OCI-LY7 (cell line): ENCODE measurements around the gene EYA3. TPM values are rescaled to one million over a fixed set of nuclear protein-coding genes. Genes with fewer than 3 reads are reported as not detected.

Experiments used
- BruUV-seq: library from RNA; stranded (reverse); fragments of 400-500 nt; replicated peaks from 2 replicates; lab custom pipeline; 2021; lab: Mats Ljungman, UMichigan
- CTCF ChIA-PET: fragments of 300-600 bp; sonication (Branson Sonifier 250); formaldehyde crosslinking; loops from one replicate; lab custom pipeline; 2022; ENCODE audit warnings: antibody characterized with exemption; ENCODE audit not compliant: unreplicated experiment; lab: Charles Lee
- POLR2A ChIA-PET: fragments of 300-600 bp; sonication (Branson Sonifier 250); formaldehyde crosslinking; loops from one replicate; lab custom pipeline; 2022; ENCODE audit warnings: antibody characterized with exemption; lab: Charles Lee
- DNase-seq: peaks from one replicate; pipeline ENCODE4 v3.0.0-alpha.2; 2015; ENCODE audit warnings: low spot score
- H2AFZ ChIP-seq: fragments of 200-600 bp; sonication (generic), shearing (Covaris generic); 2 replicates; pipeline ENCODE4 v1.6.1; 2014; ENCODE audit warnings: mild to moderate bottlenecking, antibody characterized with exemption, low read length, moderate library complexity
- H3K27ac ChIP-seq: fragments of 200-600 bp; sonication (generic); 2 replicates; pipeline ENCODE4 v1.5.1; 2014; ENCODE audit warnings: mixed run types, low read depth, mild to moderate bottlenecking, moderate library complexity, low read length, inconsistent platforms; ENCODE audit not compliant: poor library complexity, severe bottlenecking
- H3K36me3 ChIP-seq: fragments of 200-600 bp; sonication (generic); 2 replicates; pipeline ENCODE4 v1.6.1; 2014; ENCODE audit warnings: mild to moderate bottlenecking, antibody characterized with exemption, low read length, moderate library complexity, mixed read lengths; ENCODE audit not compliant: insufficient read depth
- H3K4me1 ChIP-seq: fragments of 200-600 bp; sonication (generic); 2 replicates; pipeline ENCODE4 v1.5.1; 2014; ENCODE audit warnings: mild to moderate bottlenecking, low read length; ENCODE audit not compliant: insufficient read depth, poor library complexity, severe bottlenecking
- H3K4me2 ChIP-seq: fragments of 200-600 bp; sonication (generic); 2 replicates; pipeline ENCODE4 v1.6.1; 2014; ENCODE audit warnings: mild to moderate bottlenecking, low read length
- H3K4me3 ChIP-seq: fragments of 200-600 bp; sonication (generic); 2 replicates; pipeline ENCODE4 v1.5.1; 2014; ENCODE audit warnings: mild to moderate bottlenecking, low read depth, low read length; ENCODE audit not compliant: poor library complexity, severe bottlenecking
- H3K79me2 ChIP-seq: fragments of 200-600 bp; sonication (generic); 2 replicates; pipeline ENCODE4 v1.6.1; 2016; ENCODE audit warnings: low read depth, mild to moderate bottlenecking, low read length, moderate library complexity, mixed read lengths; ENCODE audit not compliant: insufficient read depth
- H3K9me2 ChIP-seq: fragments of 200-600 bp; sonication (generic); 2 replicates; pipeline ENCODE4 v1.6.1; 2016; ENCODE audit warnings: mild to moderate bottlenecking, low read length, mixed read lengths; ENCODE audit not compliant: insufficient read depth
- H3K9me3 ChIP-seq: fragments of 200-600 bp; sonication (generic); 2 replicates; pipeline ENCODE4 v1.6.1; 2014; ENCODE audit warnings: mild to moderate bottlenecking, mixed run types, low read length, mixed read lengths
- H4K20me1 ChIP-seq: fragments of 200-600 bp; sonication (generic); 2 replicates; pipeline ENCODE4 v1.6.1; 2014; ENCODE audit warnings: mild to moderate bottlenecking, antibody characterized with exemption, low read length, moderate library complexity, mixed read lengths; ENCODE audit not compliant: insufficient read depth
- CTCF ChIP-seq: fragments of 200-600 bp; sonication (generic); conservative IDR thresholded peaks from 2 replicates; pipeline ENCODE4 v1.5.1; 2014; ENCODE audit warnings: mild to moderate bottlenecking, antibody characterized with exemption, low read length, moderate library complexity, mixed read lengths
- EZH2phosphoT487 ChIP-seq: fragments of 200-600 bp; sonication (generic); IDR thresholded peaks from 2 replicates; pipeline ENCODE4 v1.6.1; 2018; ENCODE audit warnings: low read depth, borderline replicate concordance, mild to moderate bottlenecking, mixed run types, antibody characterized with exemption, low read length, moderate library complexity, mixed read lengths
- intact Hi-C: fragments of 100-400 bp; cut with micrococcal nuclease; formaldehyde crosslinking; loops from one replicate; pipeline ENCODE4 v1.10.0; 2022; ENCODE audit not compliant: unreplicated experiment
- total RNA-seq, 2 experiments: library from RNA; depleted of rRNA in 1 of 2; stranded (reverse); fragments of >200 nt in 1 of 2; shearing (Covaris generic) in 1 of 2; gene quantifications; 2 replicates each; pipeline ENCODE4 v1.2.3, GENCODE V29; 2014 to 2022

Gene EYA3
- total RNA-seq, 2 experiments from 2014 or later: 29.0 to 114 TPM

DNA sequence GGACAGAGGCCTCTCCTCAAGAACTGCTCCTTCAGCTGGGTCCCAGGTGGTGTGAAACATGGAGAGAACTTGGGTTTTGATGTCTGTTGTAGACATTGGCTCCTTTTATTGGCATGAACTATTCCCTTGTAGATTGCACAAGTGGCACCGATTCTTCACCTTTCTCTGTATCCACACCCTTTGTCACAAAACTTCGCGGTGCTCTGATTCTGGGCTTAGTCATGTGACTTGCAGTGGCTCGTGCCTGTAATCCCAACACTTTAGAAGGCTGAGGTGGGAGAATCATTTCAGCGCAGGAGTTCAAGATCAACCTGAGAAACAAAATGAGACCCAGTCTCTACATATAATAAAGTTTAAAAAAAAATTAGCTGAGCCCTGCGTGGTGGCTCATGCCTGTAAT, 42.5 kb upstream of the EYA3 start:
- ChIA-PET CTCF (no interaction called here), POLR2A (no interaction called here)
- intact Hi-C loops: no loop called here
- Histone ChIP-seq H3K36me3 (peaks cover 5% of the 10 kb centered on the region), H3K4me1 (peaks cover 53% of the 10 kb centered on the region), H4K20me1 (no peaks in the 10 kb centered on the region), H3K79me2 (no peaks in the 10 kb centered on the region), H3K9me3 (peaks cover 17% of the 10 kb centered on the region; the same call in 1 of the 2 replicates), H3K9me2 (no peaks in the 10 kb centered on the region), H3K4me2 (no peak overlapping the region), H3K4me3 (no peak overlapping the region), H2AFZ (no peak overlapping the region), H3K27ac (no peak overlapping the region)
- DNase-seq: no peak
- TF ChIP-seq CTCF (no peak), EZH2phosphoT487 (no peak)
- BruUV-seq: no TSS peak

DNA sequence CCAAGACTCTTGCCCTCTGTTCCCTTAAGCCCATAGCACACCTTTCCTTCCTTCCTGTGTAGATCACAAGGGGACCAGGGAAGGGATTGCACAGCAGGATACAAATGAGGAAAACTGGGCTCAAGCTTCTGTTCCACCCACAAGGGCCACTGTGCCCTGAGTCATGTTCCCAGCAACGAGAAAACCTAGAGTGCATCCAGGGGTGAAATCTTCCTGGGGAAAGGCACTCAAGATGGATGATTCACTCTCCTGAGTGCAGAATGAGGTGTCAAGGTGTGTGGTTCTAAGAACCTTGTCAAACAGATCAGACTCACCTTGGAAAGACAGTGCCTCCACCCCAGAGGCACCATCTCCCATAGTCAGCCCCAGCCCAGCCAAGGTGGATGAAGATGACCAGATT, 40.7 kb upstream of the EYA3 start:
- no peak overlapping the region for H3K27ac ChIP-seq
- H3K4me2 ChIP-seq: no peak overlapping the region
- H3K9me3 ChIP-seq: peaks cover 12% of the 10 kb centered on the region; the same call in 1 of the 2 replicates
- H2AFZ ChIP-seq: no peak overlapping the region; the same call in 1 of the 2 replicates
- H3K36me3 ChIP-seq: peaks cover under 1% of the 10 kb centered on the region; the same call in 1 of the 2 replicates
- no peaks in the 10 kb centered on the region for H4K20me1 ChIP-seq
- ChIA-PET POLR2A (interaction anchor here (0.6 to 1.0 kb wide), 2 partner anchors 23 to 133 kb away, joined by 3 read pairs; no protein-coding TSS in a partner anchor), CTCF (no interaction called here)
- no peak for DNase-seq
- H3K4me3 ChIP-seq: no peak overlapping the region
- H3K4me1 ChIP-seq: peaks cover 35% of the 10 kb centered on the region
- BruUV-seq: no TSS peak
- no peaks in the 10 kb centered on the region for H3K79me2 ChIP-seq
- intact Hi-C loops: no loop called here
- H3K9me2 ChIP-seq: no peaks in the 10 kb centered on the region
- TF ChIP-seq CTCF (no peak), EZH2phosphoT487 (no peak)

DNA sequence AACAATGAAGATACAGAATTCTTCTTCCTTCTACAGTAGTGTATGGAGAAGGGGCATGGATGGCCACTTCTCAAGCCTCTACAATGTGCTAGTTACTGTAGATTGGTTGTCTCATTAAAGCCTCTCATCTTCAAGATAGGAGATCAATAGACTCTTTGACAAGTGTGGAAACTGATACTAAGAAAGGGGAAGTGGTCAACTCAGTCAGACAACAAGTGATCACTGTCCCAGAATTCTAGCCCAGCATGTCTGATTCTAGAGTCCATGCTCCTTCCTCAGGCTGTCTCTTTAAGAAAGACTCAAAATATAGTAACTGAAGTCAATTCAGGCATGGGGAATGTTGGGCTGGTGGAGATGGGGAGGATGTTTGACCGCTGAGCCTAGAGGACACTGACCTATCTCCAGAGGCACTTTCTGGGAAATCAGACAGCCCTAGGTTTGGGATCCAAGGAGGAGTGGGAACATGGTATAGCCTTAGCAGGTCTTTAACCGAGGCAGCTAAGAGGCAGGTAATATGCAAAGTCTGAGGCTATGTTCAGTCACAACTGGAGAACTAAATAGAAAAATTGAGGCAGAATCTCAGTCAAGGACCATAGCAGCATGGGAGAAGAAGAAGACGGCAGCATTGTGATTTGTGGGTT, 39.3 kb upstream of the EYA3 start:
- Histone ChIP-seq H3K27ac (peak overlapping the region; percentile 34), H3K79me2 (no peaks in the 10 kb centered on the region), H3K9me3 (no peaks in the 10 kb centered on the region; the same call in 1 of the 2 replicates), H3K4me2 (peak overlapping the region; percentile 64), H3K4me1 (peaks cover 44% of the 10 kb centered on the region), H3K36me3 (no peaks in the 10 kb centered on the region), H4K20me1 (no peaks in the 10 kb centered on the region), H3K4me3 (peak overlapping the region; percentile 3), H2AFZ (peak overlapping the region; percentile 15; the same call in 1 of the 2 replicates), H3K9me2 (no peaks in the 10 kb centered on the region)
- DNase-seq: peak; percentile 53
- TF ChIP-seq CTCF: no peak
- no peak for TF ChIP-seq EZH2phosphoT487
- CTCF ChIA-PET: no interaction called here
- POLR2A ChIA-PET: interaction anchor here (0.7 to 3.2 kb wide), 4 partner anchors 8 to 1881 kb away, joined by 4 to 15 read pairs (median 5); no protein-coding TSS in a partner anchor
- intact Hi-C loops: no loop called here
- no TSS peak for BruUV-seq
